Measurements from ENCODE around the gene NDUFC2.
"Not testable (repeated sequence)": the region's sequence is repeated elsewhere in the genome, so short reads cannot be mapped to it uniquely, and the experiment has no call there.

NDUFC2 gene

DNA sequence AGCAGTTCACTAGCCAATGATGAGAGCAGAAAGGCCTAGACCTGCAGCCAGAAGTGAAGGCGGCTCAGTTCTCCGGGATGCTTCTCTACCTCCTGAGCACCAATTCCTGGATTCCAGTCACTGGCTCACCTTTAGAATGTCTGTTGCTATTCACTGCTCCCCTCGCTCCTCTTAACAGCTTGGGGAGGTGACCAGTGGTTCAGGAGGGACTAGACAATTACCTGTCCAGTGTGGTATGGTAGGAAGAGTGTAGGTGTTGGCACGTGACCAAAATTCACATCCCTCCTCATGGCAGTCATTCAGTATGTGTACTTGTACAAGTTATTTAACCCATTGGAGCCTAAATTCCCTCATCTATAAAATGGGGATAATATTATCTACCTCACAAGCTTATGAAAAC is 12.0 kb downstream of the NDUFC2 start:
- H3K36me3 Mint-ChIP-seq, result peaks cover 54% of the 10 kb centered on the region

DNA sequence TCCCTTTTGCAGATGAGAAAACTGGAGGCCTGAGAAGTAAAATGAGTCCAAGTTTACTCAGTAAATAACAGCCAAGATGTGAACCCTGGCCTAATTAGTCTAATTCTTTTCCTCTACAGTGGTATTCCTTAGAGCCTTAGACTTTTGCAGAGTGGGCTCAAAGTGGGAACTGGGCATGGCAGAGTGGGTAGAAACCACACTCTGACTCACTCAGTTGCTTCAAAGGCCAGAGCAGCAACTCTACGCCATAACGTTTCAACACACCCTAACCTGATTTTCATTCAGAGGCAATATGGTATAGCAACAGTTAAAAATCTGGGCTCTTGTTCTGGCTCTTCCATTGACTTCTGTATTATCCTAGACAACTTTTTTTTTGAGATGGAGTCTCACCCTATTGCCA is 13.2 kb downstream of the NDUFC2 start:
- Mint-ChIP-seq H3K4me3 (no peak overlapping the region), H3K27me3 (no peaks in the 10 kb centered on the region), H3K9me3 (no peaks in the 10 kb centered on the region), H3K36me3 (peaks cover 44% of the 10 kb centered on the region), H3K27ac (no peak overlapping the region), H3K4me1 (no peaks in the 10 kb centered on the region)
- ATAC-seq, result no peak

More for the DNA sequence above, 12.0 kb downstream of the NDUFC2 start:
- Mint-ChIP-seq H3K9me3 (no peaks in the 10 kb centered on the region), H3K27me3 (no peaks in the 10 kb centered on the region), H3K4me3 (no peak overlapping the region), H3K4me1 (peaks cover 6% of the 10 kb centered on the region), H3K27ac (no peak overlapping the region)
- ATAC-seq, result no peak

- H3K4me3 Mint-ChIP-seq, result no peak overlapping the region
- H3K27ac Mint-ChIP-seq, result no peak overlapping the region
- H3K4me1 Mint-ChIP-seq, result no peaks in the 10 kb centered on the region
- H3K36me3 Mint-ChIP-seq, result peaks cover 41% of the 10 kb centered on the region
- ATAC-seq, result no peak
- H3K9me3 Mint-ChIP-seq, result no peaks in the 10 kb centered on the region
- no peaks in the 10 kb centered on the region for H3K27me3 Mint-ChIP-seq
Measured at GRCh38 chr11:78065203-78065602, 14.5 kb downstream of the NDUFC2 start.

DNA sequence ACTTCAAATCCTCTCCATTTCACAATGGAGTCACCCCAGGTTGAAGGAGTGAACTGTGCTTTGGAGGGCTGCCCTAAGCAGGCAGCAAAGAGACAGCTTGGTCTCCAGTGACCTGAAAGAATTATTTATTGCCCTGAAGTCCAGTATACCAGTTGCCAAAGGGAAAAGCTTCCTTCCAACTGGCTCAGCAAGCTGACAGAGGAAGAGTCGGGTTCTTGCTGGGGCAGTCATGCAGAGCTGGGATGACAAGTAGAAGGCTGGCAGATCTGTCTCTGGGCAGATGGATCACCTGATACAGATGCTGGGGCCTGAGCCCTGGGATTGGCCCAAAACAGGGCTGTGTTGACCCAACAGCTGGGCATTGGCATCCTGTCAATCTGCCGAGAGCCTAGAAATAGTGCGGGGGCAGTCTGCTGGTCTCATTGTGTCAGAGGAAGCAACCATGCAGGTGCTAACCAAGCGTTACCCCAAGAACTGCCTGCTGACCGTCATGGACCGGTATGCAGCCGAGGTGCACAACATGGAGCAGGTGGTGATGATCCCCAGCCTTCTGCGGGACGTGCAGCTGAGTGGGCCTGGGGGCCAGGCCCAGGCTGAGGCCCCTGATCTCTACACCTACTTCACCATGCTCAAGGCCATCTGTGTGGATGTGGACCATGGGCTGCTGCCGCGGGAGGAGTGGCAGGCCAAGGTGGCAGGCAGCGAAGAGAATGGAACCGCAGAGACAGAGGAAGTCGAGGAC is 16.1 kb downstream of the NDUFC2 start, which contains the start of gene THRSP:
THRSP (plus strand) TSS at position 422 of the 742 bp plus-strand sequence; CDS start at position 443, 21 bp downstream.
- Mint-ChIP-seq H3K9me3 (no peaks in the 10 kb centered on the region), H3K27me3 (no peaks in the 10 kb centered on the region), H3K36me3 (peaks cover 30% of the 10 kb centered on the region), H3K4me3 (no peak within 1 kb of the TSS), H3K27ac (no peak within 1 kb of the TSS), H3K4me1 (no peaks in the 10 kb centered on the region)
- no peak for ATAC-seq

- H3K27me3 Mint-ChIP-seq, result no peaks in the 10 kb centered on the region
- peaks cover 24% of the 10 kb centered on the region for H3K36me3 Mint-ChIP-seq
Measured at GRCh38 chr11:78062671-78063070, 17.0 kb downstream of the NDUFC2 start.

GRCh38 chr11:78061921-78062311 is 17.7 kb downstream of the NDUFC2 start:
- ATAC-seq, result no peak
- peaks cover 17% of the 10 kb centered on the region for H3K36me3 Mint-ChIP-seq
- H3K4me1 Mint-ChIP-seq, result no peaks in the 10 kb centered on the region
- no peaks in the 10 kb centered on the region for H3K9me3 Mint-ChIP-seq
- no peak overlapping the region for H3K27ac Mint-ChIP-seq
- H3K27me3 Mint-ChIP-seq, result no peaks in the 10 kb centered on the region
- no peak overlapping the region for H3K4me3 Mint-ChIP-seq

More at GRCh38 chr11:78062671-78063070, 17.0 kb downstream of the NDUFC2 start:
- Mint-ChIP-seq H3K27ac (no peak overlapping the region), H3K9me3 (no peaks in the 10 kb centered on the region), H3K4me1 (no peaks in the 10 kb centered on the region), H3K4me3 (no peak overlapping the region)
- no peak for ATAC-seq

- H3K4me3 Mint-ChIP-seq, result no peak overlapping the region
- peaks cover 11% of the 10 kb centered on the region for H3K36me3 Mint-ChIP-seq
- no peaks in the 10 kb centered on the region for H3K27me3 Mint-ChIP-seq
- no peak for ATAC-seq
- no peak overlapping the region for H3K27ac Mint-ChIP-seq
- H3K9me3 Mint-ChIP-seq, result no peaks in the 10 kb centered on the region
- H3K4me1 Mint-ChIP-seq, result no peaks in the 10 kb centered on the region
Measured at GRCh38 chr11:78061088-78061920, 18.4 kb downstream of the NDUFC2 start.

GRCh38 chr11:78060533-78060932 is 19.1 kb downstream of the NDUFC2 start:
- H3K27me3 Mint-ChIP-seq, result no peaks in the 10 kb centered on the region
- ATAC-seq, result no peak
- no peak overlapping the region for H3K27ac Mint-ChIP-seq
- peaks cover 10% of the 10 kb centered on the region for H3K36me3 Mint-ChIP-seq
- H3K9me3 Mint-ChIP-seq, result no peaks in the 10 kb centered on the region
- no peaks in the 10 kb centered on the region for H3K4me1 Mint-ChIP-seq
- no peak overlapping the region for H3K4me3 Mint-ChIP-seq

DNA sequence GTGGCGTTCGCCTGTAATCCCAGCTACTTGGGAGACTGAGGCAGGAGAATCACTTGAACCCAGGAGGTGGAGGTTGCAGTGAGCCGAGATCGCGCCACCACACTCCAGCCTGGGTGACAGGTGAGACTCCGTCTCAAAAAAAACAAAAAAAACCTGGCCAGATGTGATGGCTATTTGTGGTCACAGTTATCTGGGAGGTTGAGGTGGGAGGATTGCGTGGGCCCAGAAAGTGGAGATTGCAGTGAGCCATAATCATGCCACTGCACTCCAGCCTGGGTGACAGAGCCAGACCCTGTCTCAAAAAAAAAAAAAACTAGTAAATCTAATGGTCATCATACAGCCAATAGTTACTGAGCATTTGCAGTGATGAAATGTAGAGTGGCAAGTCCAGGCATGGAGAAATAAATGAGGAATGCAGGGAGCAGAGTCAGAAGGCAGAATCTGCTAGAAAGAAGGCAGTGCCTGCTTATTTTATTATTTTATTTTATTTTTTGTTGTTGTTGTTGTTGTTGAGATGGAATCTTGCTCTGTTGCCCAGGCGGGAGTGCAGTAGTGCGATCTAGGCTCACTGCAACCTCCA is 19.8 kb downstream of the NDUFC2 start:
- ATAC-seq, H3K27me3 Mint-ChIP-seq, H3K9me3 Mint-ChIP-seq, H3K4me3 Mint-ChIP-seq, H3K36me3 Mint-ChIP-seq, H3K27ac Mint-ChIP-seq, H3K4me1 Mint-ChIP-seq: not testable (repeated sequence)

- no peaks in the 10 kb centered on the region for H3K9me3 Mint-ChIP-seq
- no peak overlapping the region for H3K4me3 Mint-ChIP-seq
- ATAC-seq, result no peak
- H3K36me3 Mint-ChIP-seq, result no peaks in the 10 kb centered on the region
- no peaks in the 10 kb centered on the region for H3K27me3 Mint-ChIP-seq
- no peaks in the 10 kb centered on the region for H3K4me1 Mint-ChIP-seq
- H3K27ac Mint-ChIP-seq, result no peak overlapping the region
Measured at GRCh38 chr11:78057462-78058055, 22.1 kb downstream of the NDUFC2 start.

GRCh38 chr11:78056093-78056492 is 23.6 kb downstream of the NDUFC2 start:
- Mint-ChIP-seq H3K27ac (no peak overlapping the region), H3K27me3 (no peaks in the 10 kb centered on the region), H3K4me3 (no peak overlapping the region), H3K36me3 (no peaks in the 10 kb centered on the region), H3K9me3 (no peaks in the 10 kb centered on the region), H3K4me1 (no peaks in the 10 kb centered on the region)
- no peak for ATAC-seq

DNA sequence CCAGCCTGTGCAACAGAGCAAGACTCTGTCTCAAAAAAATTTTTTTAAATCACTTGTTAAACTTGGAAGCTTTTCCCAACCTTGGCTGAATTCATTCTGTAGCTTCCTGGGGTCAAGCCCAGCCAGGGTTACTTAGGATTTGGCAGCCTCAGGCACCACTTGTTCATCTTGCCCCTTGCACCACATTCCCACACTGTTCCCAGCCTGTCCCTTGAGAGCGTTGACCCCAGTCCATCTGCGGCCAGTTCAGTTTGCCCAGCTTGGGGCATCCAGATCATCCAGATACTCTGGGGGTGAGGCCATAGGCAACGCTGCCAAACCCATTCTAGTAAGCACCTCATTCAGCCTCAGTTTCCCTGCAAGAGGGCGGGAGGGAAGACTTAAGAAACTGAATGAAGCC is 24.7 kb downstream of the NDUFC2 start:
- no peak overlapping the region for H3K27ac Mint-ChIP-seq
- H3K27me3 Mint-ChIP-seq, result no peaks in the 10 kb centered on the region
- no peaks in the 10 kb centered on the region for H3K9me3 Mint-ChIP-seq
- no peak overlapping the region for H3K4me3 Mint-ChIP-seq
- no peaks in the 10 kb centered on the region for H3K36me3 Mint-ChIP-seq
- no peaks in the 10 kb centered on the region for H3K4me1 Mint-ChIP-seq
- no peak for ATAC-seq

- no peak for ATAC-seq
- no peaks in the 10 kb centered on the region for H3K9me3 Mint-ChIP-seq
- no peaks in the 10 kb centered on the region for H3K36me3 Mint-ChIP-seq
- H3K4me1 Mint-ChIP-seq, result peaks cover 4% of the 10 kb centered on the region
- no peak overlapping the region for H3K4me3 Mint-ChIP-seq
- no peak overlapping the region for H3K27ac Mint-ChIP-seq
- H3K27me3 Mint-ChIP-seq, result no peaks in the 10 kb centered on the region
Measured at GRCh38 chr11:78050964-78051831, 28.5 kb downstream of the NDUFC2 start.

DNA sequence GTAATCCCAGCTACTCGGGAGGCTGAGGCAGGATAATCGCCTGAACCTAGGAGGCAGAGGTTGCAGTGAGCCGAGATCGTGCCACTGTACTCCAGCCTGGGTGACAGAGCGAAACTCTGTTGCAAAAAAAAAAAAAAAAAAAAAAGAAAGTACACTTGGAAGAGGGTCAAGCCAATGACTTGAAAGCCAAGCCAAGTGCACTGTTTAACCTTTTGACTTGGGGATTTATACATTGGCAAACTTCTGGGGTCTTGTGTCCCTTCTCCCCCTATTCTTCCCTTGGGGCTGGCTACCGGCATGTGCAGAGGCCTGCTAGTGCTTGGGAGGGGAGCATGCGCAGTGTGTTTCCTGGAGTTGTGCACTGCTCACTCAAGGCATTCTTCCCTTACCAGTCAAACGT is 30.3 kb downstream of the NDUFC2 start:
- Mint-ChIP-seq H3K36me3 (no peaks in the 10 kb centered on the region), H3K4me3 (no peak overlapping the region), H3K27ac (no peak overlapping the region), H3K4me1 (peaks cover 12% of the 10 kb centered on the region), H3K9me3 (no peaks in the 10 kb centered on the region), H3K27me3 (peaks cover 2% of the 10 kb centered on the region)
- ATAC-seq, result no peak

All from stimulated activated memory B cell treated with anti-CD40 and anti-IgM and Interleukin-4, amounts not matched to agents 10 μg/mL and 1 μg/mL and 100 μg/mL, for 72 hours (primary cell).